Liver (tissue), 9 donors: ENCODE results near the gene EXOSC5. TPM values are rescaled to one million over a fixed set of nuclear protein-coding genes. Genes with fewer than 3 reads are reported as not detected.

Source experiments
- DNase-seq: peaks from one replicate; pipeline ENCODE4 v3.0.0-alpha.2; 2017; ENCODE audit warnings: low spot score
- H3K27ac ChIP-seq, 2 donors: one replicate each; pipeline ENCODE4 v1.7.0; 2013; ENCODE audit warnings: inconsistent platforms in 2 of 2, low read length in 2 of 2, control low read depth in 1 of 2, low read depth in 1 of 2, mild to moderate bottlenecking in 1 of 2
- H3K27me3 ChIP-seq, 4 donors: one replicate each; pipeline versions ENCODE4 v1.6.1 to v1.7.0; 2013; ENCODE audit warnings: low read length in 3 of 4, inconsistent platforms in 1 of 4, mild to moderate bottlenecking in 1 of 4, moderate library complexity in 1 of 4; ENCODE audit not compliant: control insufficient read depth in 4 of 4, insufficient read depth in 4 of 4
- H3K36me3 ChIP-seq, 4 donors: one replicate each; pipeline versions ENCODE4 v1.6.1 to v1.7.0; 2013; ENCODE audit warnings: low read length in 3 of 4, mild to moderate bottlenecking in 3 of 4, low read depth in 1 of 4, moderate library complexity in 1 of 4; ENCODE audit not compliant: control insufficient read depth in 4 of 4, insufficient read depth in 3 of 4
- H3K4me1 ChIP-seq, 4 donors: one replicate each; pipeline versions ENCODE4 v1.6.1 to v1.7.0; 2013; ENCODE audit warnings: low read length in 3 of 4, mild to moderate bottlenecking in 3 of 4, moderate library complexity in 1 of 4; ENCODE audit not compliant: control insufficient read depth in 4 of 4, insufficient read depth in 4 of 4
- H3K4me3 ChIP-seq, 3 donors: one replicate each; pipeline versions ENCODE4 v1.6.1 to v1.7.0; 2013; ENCODE audit warnings: low read length in 3 of 3, control low read depth in 1 of 3, low read depth in 1 of 3, mild to moderate bottlenecking in 1 of 3
- H3K9ac ChIP-seq, 2 donors: one replicate each; pipeline ENCODE4 v1.7.0; 2013; ENCODE audit warnings: low read length in 2 of 2, mild to moderate bottlenecking in 2 of 2, moderate library complexity in 2 of 2, control low read depth in 1 of 2, low read depth in 1 of 2
- H3K9me3 ChIP-seq, 4 donors: one replicate each; pipeline versions ENCODE4 v1.6.1 to v1.7.0; 2013; ENCODE audit warnings: low read length in 3 of 4; ENCODE audit not compliant: control insufficient read depth in 4 of 4
- FOXA2 ChIP-seq: IDR thresholded peaks from 2 replicates; pipeline ENCODE4 v1.6.1; 2016; ENCODE audit warnings: antibody characterized with exemption
- GABPA ChIP-seq, 2 donors: IDR thresholded peaks in 1 of 2; conservative IDR thresholded peaks in 1 of 2; 2 replicates each; pipeline ENCODE4 v1.6.1; 2016; ENCODE audit warnings: antibody characterized with exemption in 2 of 2, mild to moderate bottlenecking in 1 of 2, moderate library complexity in 1 of 2
- HNF4A ChIP-seq, 2 donors: conservative IDR thresholded peaks; 2 replicates each; pipeline ENCODE4 v1.6.1; 2016; ENCODE audit warnings: antibody characterized with exemption in 2 of 2, mild to moderate bottlenecking in 2 of 2
- HNF4G ChIP-seq: IDR thresholded peaks from 2 replicates; pipeline ENCODE4 v1.6.1; 2016; ENCODE audit warnings: antibody characterized with exemption
- NR2F2 ChIP-seq: IDR thresholded peaks from 2 replicates; pipeline ENCODE4 v1.6.1; 2016; ENCODE audit warnings: antibody characterized with exemption
- RAD21 ChIP-seq, 2 donors: IDR thresholded peaks; 2 replicates each; pipeline ENCODE4 v1.6.1; 2016; ENCODE audit warnings: antibody characterized with exemption in 2 of 2, mild to moderate bottlenecking in 2 of 2
- YY1 ChIP-seq: IDR thresholded peaks from 2 replicates; pipeline ENCODE4 v1.6.1; 2016; ENCODE audit warnings: antibody characterized with exemption, mild to moderate bottlenecking
- WGBS: extraction: QIAGEN DNeasy Blood & Tissue Kit; methylation state at CpG from one replicate; pipeline ENCODE4 v1.1.7; 2013; 5-methylcytosine and 5-hydroxymethylcytosine counted together
- polyA plus RNA-seq, 2 donors: library from polyadenylated mRNA; stranded (reverse) in 1 of 2; unstranded in 1 of 2; fragments of 200-250 nt in 1 of 2; fragments of >200 nt in 1 of 2; fragmentation: Nextera tagmentation in 1 of 2; extraction: Ambion mirVana in 1 of 2; gene quantifications; one replicate each; pipeline versions ENCODE4 v1.2.1 to v1.2.3, GENCODE V29; 2013 to 2015
- total RNA-seq, 2 donors: library from RNA; depleted of rRNA; stranded (reverse); fragments of >200 nt; gene quantifications; one replicate each; pipeline ENCODE4 v1.2.3, GENCODE V29; 2014
- TF ChIP-seq, protein P1 (sequence below): IDR thresholded peaks from 2 replicates; pipeline ENCODE4 v1.6.1; 2016; ENCODE audit warnings: antibody characterized with exemption, mild to moderate bottlenecking
- TF ChIP-seq, protein P2 (sequence below): IDR thresholded peaks from 2 replicates; pipeline ENCODE4 v1.6.1; 2016; ENCODE audit warnings: antibody characterized with exemption
- TF ChIP-seq, protein P3 (sequence below): fragments of 150-350 bp; IDR thresholded peaks from 2 replicates; pipeline ENCODE4 v1.5.1; 2017; ENCODE audit warnings: improper control_type of control experiment, low read depth, low read length; ENCODE audit not compliant: missing input control
- TF ChIP-seq, protein P4 (sequence below): IDR thresholded peaks from 2 replicates; pipeline ENCODE4 v1.6.1; 2016; ENCODE audit warnings: antibody characterized with exemption
- TF ChIP-seq, protein P5 (sequence below): IDR thresholded peaks from 2 replicates; pipeline ENCODE4 v1.6.1; 2016; ENCODE audit warnings: antibody characterized with exemption
- donor health status: healthy.
- donor health status: healthy.
- donor health status: healthy.
- donor health status: healthy.
- donor health status: healthy.

EXOSC5 gene
- total and polyA plus RNA-seq, 4 donors, result 8.3 to 26.7 (median 18.9) TPM

DNA sequence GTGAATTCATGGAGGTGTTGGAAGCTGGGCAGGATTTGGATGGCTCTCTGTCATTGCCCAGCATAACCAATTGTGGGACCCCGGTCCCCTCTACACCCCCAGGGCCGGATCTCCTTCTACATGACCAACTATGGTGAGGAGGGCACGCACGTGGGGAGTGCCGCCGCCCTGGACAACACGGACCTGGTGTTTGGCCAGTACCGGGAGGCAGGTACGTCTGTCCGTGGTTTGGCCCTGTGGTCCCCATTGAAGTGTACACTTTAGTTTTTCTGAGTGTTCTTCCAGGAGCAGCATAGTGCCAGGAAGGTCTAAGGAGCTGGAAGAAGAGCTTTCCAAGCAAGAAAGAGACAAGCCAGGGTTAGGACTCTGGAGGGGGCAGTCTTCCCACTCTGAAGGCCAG, 16.8 kb upstream of the EXOSC5 start:
- 96% methylated on average over 10 of the region's 10 CpGs for WGBS
- H3K27ac ChIP-seq, result no peak overlapping the region
- H3K36me3 ChIP-seq, result peaks cover 5 to 56% (median 29%) of the 10 kb centered on the region in 4 donors
- no peak for DNase-seq
- no peak overlapping the region for H3K9ac ChIP-seq
- peaks cover 6 to 10% (median 8%) of the 10 kb centered on the region in 4 donors for H3K4me1 ChIP-seq
- no peaks in the 10 kb centered on the region for H3K9me3 ChIP-seq
- H3K4me3 ChIP-seq, result no peak overlapping the region
- TF ChIP-seq, protein P1, sequence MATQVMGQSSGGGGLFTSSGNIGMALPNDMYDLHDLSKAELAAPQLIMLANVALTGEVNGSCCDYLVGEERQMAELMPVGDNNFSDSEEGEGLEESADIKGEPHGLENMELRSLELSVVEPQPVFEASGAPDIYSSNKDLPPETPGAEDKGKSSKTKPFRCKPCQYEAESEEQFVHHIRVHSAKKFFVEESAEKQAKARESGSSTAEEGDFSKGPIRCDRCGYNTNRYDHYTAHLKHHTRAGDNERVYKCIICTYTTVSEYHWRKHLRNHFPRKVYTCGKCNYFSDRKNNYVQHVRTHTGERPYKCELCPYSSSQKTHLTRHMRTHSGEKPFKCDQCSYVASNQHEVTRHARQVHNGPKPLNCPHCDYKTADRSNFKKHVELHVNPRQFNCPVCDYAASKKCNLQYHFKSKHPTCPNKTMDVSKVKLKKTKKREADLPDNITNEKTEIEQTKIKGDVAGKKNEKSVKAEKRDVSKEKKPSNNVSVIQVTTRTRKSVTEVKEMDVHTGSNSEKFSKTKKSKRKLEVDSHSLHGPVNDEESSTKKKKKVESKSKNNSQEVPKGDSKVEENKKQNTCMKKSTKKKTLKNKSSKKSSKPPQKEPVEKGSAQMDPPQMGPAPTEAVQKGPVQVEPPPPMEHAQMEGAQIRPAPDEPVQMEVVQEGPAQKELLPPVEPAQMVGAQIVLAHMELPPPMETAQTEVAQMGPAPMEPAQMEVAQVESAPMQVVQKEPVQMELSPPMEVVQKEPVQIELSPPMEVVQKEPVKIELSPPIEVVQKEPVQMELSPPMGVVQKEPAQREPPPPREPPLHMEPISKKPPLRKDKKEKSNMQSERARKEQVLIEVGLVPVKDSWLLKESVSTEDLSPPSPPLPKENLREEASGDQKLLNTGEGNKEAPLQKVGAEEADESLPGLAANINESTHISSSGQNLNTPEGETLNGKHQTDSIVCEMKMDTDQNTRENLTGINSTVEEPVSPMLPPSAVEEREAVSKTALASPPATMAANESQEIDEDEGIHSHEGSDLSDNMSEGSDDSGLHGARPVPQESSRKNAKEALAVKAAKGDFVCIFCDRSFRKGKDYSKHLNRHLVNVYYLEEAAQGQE, result no peak
- TF ChIP-seq, protein P2, sequence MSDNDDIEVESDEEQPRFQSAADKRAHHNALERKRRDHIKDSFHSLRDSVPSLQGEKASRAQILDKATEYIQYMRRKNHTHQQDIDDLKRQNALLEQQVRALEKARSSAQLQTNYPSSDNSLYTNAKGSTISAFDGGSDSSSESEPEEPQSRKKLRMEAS, result no peak
- no peak for TF ChIP-seq RAD21 (IDR thresholded peaks at IDR 0.05)
- H3K27me3 ChIP-seq, result no peaks in the 10 kb centered on the region

DNA sequence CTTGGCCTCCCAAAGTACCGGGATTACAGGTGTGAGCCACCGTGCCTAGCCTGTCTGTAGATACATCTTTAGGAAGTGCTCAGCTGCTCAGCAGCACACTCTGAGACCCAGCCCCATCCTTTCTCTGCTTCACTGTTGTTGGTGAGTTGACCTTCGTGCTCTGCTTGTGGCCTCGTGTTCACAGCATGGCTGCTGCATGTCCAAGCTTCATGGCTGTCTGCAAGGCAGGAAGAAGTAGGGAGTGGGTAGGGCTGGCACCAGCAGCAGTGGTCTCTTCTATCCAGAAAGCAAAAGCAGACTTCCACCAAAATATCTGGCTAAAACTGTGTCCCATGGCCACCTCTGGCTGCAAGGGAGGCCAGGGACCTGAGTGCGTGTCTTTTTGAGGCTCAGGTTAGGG, 15.8 kb upstream of the EXOSC5 start:
- Histone ChIP-seq H3K9ac (no peak overlapping the region), H3K27me3 (no peaks in the 10 kb centered on the region), H3K9me3 (no peaks in the 10 kb centered on the region), H3K27ac (no peak overlapping the region), H3K4me3 (no peak overlapping the region), H3K4me1 (peaks cover 9 to 10% (median 9%) of the 10 kb centered on the region in 4 donors), H3K36me3 (peaks cover 5 to 50% (median 24%) of the 10 kb centered on the region in 4 donors)
- WGBS, result 96% methylated on average over 5 of the region's 5 CpGs
- TF ChIP-seq, protein P2, result no peak
- TF ChIP-seq, protein P1, result no peak
- DNase-seq, result no peak

DNA sequence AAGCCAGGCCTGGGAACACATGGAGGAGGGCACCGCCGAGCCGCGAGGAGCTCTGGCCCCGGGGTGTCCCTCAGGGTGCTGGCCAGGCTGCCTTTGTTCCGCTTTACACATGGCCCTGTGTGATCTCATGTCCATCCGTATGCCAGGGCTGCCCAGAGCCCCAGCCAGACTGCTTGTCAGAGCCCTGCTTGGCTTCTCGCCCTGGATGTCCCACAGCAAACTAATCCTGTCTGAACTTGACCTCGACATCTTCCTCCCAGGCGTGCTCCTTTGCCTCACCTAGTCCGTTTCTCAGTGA, 14.8 kb upstream of the EXOSC5 start:
- TF ChIP-seq NR2F2 (no peak), HNF4G (no peak), FOXA2 (no peak), RAD21 (IDR thresholded peaks at IDR 0.05) (no peak), YY1 (no peak), GABPA (IDR thresholded peaks at IDR 0.05 in 1 of 2, conservative IDR thresholded peaks at IDR 0.05 in 1 of 2) (no peak), HNF4A (conservative IDR thresholded peaks at IDR 0.05) (no peak)
- TF ChIP-seq, protein P3, sequence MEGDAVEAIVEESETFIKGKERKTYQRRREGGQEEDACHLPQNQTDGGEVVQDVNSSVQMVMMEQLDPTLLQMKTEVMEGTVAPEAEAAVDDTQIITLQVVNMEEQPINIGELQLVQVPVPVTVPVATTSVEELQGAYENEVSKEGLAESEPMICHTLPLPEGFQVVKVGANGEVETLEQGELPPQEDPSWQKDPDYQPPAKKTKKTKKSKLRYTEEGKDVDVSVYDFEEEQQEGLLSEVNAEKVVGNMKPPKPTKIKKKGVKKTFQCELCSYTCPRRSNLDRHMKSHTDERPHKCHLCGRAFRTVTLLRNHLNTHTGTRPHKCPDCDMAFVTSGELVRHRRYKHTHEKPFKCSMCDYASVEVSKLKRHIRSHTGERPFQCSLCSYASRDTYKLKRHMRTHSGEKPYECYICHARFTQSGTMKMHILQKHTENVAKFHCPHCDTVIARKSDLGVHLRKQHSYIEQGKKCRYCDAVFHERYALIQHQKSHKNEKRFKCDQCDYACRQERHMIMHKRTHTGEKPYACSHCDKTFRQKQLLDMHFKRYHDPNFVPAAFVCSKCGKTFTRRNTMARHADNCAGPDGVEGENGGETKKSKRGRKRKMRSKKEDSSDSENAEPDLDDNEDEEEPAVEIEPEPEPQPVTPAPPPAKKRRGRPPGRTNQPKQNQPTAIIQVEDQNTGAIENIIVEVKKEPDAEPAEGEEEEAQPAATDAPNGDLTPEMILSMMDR, result no peak
- TF ChIP-seq, protein P4, sequence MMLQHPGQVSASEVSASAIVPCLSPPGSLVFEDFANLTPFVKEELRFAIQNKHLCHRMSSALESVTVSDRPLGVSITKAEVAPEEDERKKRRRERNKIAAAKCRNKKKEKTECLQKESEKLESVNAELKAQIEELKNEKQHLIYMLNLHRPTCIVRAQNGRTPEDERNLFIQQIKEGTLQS, result no peak
- TF ChIP-seq, protein P5, sequence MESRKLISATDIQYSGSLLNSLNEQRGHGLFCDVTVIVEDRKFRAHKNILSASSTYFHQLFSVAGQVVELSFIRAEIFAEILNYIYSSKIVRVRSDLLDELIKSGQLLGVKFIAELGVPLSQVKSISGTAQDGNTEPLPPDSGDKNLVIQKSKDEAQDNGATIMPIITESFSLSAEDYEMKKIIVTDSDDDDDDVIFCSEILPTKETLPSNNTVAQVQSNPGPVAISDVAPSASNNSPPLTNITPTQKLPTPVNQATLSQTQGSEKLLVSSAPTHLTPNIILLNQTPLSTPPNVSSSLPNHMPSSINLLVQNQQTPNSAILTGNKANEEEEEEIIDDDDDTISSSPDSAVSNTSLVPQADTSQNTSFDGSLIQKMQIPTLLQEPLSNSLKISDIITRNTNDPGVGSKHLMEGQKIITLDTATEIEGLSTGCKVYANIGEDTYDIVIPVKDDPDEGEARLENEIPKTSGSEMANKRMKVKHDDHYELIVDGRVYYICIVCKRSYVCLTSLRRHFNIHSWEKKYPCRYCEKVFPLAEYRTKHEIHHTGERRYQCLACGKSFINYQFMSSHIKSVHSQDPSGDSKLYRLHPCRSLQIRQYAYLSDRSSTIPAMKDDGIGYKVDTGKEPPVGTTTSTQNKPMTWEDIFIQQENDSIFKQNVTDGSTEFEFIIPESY, result no peak
- no peak overlapping the region for H3K4me3 ChIP-seq
- no peak overlapping the region for H3K27ac ChIP-seq
- H3K9ac ChIP-seq, result no peak overlapping the region
- H3K36me3 ChIP-seq, result peaks cover 5 to 46% (median 24%) of the 10 kb centered on the region in 4 donors
- no peaks in the 10 kb centered on the region for H3K27me3 ChIP-seq
- 96% methylated on average over 11 of the region's 11 CpGs for WGBS
- H3K9me3 ChIP-seq, result no peaks in the 10 kb centered on the region
- no peak for DNase-seq
- H3K4me1 ChIP-seq, result peaks cover 9 to 11% (median 10%) of the 10 kb centered on the region in 4 donors
